Measurements from ENCODE around the gene ZNF532. TPM values are rescaled to one million over a fixed set of nuclear protein-coding genes. Genes with fewer than 3 reads are reported as not detected.

The ZNF532 gene
- polyA plus RNA-seq, 1 experiment, result 75.3 TPM

DNA sequence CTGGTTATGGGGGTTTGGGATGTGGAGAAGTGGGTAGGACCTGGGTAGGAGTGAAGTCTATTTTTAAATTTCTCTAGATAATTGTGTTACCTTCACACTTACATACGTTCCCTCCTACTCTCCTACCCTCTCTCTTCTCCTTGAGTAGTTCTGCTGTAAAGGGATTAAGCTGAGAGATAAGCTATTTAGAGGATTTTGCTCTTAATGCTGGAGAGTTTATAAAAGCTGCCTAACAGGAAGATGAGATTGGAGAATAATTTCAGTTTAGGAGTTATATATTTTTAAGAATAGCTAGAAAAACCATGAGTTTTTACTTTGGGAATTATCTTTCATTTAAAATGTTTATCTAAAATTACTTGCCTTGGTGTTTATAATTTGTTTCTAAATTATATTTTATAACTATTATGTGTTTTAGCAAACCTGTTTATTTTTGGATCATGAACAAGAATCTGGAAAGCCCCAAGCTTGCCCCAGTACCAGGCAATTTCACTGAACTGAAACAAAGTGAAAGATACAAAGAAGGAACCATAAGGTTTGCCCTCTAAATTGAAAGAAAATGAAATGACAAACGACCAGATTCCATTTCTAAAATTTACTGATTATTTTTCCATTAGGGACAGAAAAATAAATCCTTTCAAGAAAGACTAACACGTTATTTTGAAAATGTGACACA lies 101.5 kb downstream of the ZNF532 start:
- ChIA-PET POLR2A (no interaction called here), CTCF (interaction anchor here (0.6 to 1.0 kb wide), 2 partner anchors 27 to 91 kb away, joined by 3 read pairs; no protein-coding TSS in a partner anchor)
- Histone ChIP-seq H3K36me3 (ENCODE audit: control insufficient read depth, insufficient read depth, low read length) (peaks cover 4% of the 10 kb centered on the region; the same call in 1 of the 2 replicates), H3K4me3 (ENCODE audit: low read depth, low read length) (no peak overlapping the region), H3K27me3 (ENCODE audit: control insufficient read depth, insufficient read depth, low read length) (no peaks in the 10 kb centered on the region)
- DNase-seq (ENCODE audit: low read depth), result no peak
- TF ChIP-seq, protein P1, sequence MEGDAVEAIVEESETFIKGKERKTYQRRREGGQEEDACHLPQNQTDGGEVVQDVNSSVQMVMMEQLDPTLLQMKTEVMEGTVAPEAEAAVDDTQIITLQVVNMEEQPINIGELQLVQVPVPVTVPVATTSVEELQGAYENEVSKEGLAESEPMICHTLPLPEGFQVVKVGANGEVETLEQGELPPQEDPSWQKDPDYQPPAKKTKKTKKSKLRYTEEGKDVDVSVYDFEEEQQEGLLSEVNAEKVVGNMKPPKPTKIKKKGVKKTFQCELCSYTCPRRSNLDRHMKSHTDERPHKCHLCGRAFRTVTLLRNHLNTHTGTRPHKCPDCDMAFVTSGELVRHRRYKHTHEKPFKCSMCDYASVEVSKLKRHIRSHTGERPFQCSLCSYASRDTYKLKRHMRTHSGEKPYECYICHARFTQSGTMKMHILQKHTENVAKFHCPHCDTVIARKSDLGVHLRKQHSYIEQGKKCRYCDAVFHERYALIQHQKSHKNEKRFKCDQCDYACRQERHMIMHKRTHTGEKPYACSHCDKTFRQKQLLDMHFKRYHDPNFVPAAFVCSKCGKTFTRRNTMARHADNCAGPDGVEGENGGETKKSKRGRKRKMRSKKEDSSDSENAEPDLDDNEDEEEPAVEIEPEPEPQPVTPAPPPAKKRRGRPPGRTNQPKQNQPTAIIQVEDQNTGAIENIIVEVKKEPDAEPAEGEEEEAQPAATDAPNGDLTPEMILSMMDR (IDR thresholded peaks at IDR 0.05; ENCODE audit: insufficient read depth, low read depth, low read length), result no peak

GRCh38 chr18:58966704-58967103 lies 102.0 kb downstream of the ZNF532 start:
- TF ChIP-seq, protein P1 (IDR thresholded peaks at IDR 0.05; ENCODE audit: insufficient read depth, low read depth, low read length), result no peak
- ChIA-PET CTCF (interaction anchor here (1.0 to 1.2 kb wide), 2 partner anchors 27 to 198 kb away, joined by 3 read pairs; no protein-coding TSS in a partner anchor), POLR2A (no interaction called here)
- peaks cover 4% of the 10 kb centered on the region; the same call in 1 of the 2 replicates for H3K36me3 ChIP-seq (ENCODE audit: control insufficient read depth, insufficient read depth, low read length)
- DNase-seq (ENCODE audit: low read depth), result no peak
- H3K4me3 ChIP-seq (ENCODE audit: low read depth, low read length), result no peak overlapping the region
- no peaks in the 10 kb centered on the region for H3K27me3 ChIP-seq (ENCODE audit: control insufficient read depth, insufficient read depth, low read length)

DNA sequence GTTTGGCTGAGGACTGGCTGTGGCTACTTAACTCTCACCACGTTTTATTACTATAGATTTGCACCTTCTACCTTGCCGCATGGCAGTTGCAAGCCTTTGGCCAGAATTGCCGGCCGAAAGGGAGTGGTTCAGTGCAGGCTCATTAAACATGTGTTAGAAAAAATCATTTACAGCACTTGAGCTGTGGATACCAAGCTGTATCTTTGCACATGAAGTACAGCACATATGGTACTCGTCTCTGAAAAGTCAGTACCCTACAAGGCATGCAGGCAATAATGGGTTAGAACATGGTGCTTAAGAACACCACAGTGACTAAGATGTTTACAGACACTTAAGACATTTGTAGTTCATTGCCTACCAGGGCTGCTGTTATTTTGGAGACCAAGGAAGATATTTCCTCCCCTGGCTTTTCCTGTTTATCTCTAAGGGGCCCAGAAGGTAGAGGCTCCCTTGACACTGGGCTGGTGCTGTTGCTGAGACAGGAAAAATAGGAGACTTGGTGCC lies 103.1 kb downstream of the ZNF532 start:
- POLR2A ChIA-PET, result no interaction called here
- Histone ChIP-seq H3K27me3 (ENCODE audit: control insufficient read depth, insufficient read depth, low read length) (no peaks in the 10 kb centered on the region), H3K36me3 (ENCODE audit: control insufficient read depth, insufficient read depth, low read length) (peaks cover 4% of the 10 kb centered on the region; the same call in 1 of the 2 replicates), H3K4me3 (ENCODE audit: low read depth, low read length) (no peak overlapping the region)
- CTCF ChIA-PET, result interaction anchor here (1.2 to 1.5 kb wide), 2 partner anchors 9 to 199 kb away, joined by 3 read pairs; no protein-coding TSS in a partner anchor
- DNase-seq (ENCODE audit: low read depth), result no peak
- TF ChIP-seq, protein P1 (IDR thresholded peaks at IDR 0.05; ENCODE audit: insufficient read depth, low read depth, low read length), result no peak

DNA sequence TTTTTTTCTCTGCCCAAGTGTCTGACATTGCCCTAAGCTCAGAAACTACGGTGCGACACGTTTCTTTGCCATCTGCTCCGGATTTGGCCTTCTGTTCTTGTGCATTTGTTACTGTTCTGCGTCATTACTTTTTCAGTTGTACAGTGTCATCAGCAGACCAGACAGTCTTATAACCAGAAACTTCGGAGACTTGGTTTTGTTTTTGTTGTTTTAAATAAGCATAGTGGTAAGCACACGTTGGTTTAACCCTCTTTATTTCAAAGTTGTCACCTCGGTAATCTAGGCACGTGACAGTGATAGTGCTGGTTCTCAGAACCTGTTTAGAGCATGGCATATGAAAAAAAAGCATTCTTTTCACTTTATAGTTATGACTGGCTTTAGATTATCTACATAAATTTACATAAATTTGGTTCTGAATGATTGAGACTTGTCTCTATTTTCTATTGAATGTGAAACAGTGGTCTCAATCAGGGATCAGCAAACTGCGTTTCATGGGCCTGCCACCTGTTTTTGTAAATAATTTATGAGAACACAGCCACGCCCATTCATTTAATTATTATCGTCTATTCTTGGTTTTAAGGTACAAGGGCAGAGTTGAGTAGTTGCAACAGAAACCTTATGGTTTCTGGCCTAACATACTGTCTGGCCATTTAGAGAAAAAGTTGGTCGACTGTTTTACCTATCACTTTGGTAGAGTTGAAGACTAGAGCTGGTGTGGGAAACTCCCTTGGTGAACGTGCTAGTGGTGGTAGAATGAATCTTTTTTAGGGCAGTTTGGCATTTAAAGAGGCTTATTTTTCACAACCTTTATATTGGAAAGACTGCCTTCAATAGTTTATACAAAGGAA lies 106.5 kb downstream of the ZNF532 start:
- Histone ChIP-seq H3K36me3 (ENCODE audit: control insufficient read depth, insufficient read depth, low read length) (peaks cover 4% of the 10 kb centered on the region; the same call in 1 of the 2 replicates), H3K27me3 (ENCODE audit: control insufficient read depth, insufficient read depth, low read length) (no peaks in the 10 kb centered on the region), H3K4me3 (ENCODE audit: low read depth, low read length) (no peak overlapping the region)
- ChIA-PET POLR2A (no interaction called here), CTCF (no interaction called here)
- DNase-seq (ENCODE audit: low read depth), result no peak
- TF ChIP-seq, protein P1 (IDR thresholded peaks at IDR 0.05; ENCODE audit: insufficient read depth, low read depth, low read length), result no peak

DNA sequence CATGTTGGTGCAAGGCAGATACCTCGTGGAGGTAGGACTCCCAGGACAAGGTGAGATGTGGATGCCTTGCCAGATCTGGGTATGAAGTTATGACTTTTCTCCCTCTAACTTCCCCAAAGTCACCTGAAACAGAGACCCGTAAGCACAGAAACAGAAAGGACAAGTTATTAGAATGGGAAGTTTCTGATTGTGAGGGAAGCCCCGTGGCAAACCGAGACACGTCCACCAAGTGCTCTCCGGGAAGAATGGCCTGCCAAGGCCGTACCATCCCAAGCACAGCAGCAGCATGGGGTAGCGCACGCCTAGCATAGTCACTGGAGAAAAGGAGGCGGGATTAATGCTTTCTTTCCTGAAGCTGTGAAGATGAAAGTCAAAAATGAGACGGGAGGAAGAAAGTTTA lies 110.6 kb downstream of the ZNF532 start:
- Histone ChIP-seq H3K4me3 (ENCODE audit: low read depth, low read length) (no peak overlapping the region), H3K36me3 (ENCODE audit: control insufficient read depth, insufficient read depth, low read length) (peaks cover 8% of the 10 kb centered on the region; the same call in 1 of the 2 replicates), H3K27me3 (ENCODE audit: control insufficient read depth, insufficient read depth, low read length) (no peaks in the 10 kb centered on the region)
- POLR2A ChIA-PET, result no interaction called here
- DNase-seq (ENCODE audit: low read depth), result no peak
- CTCF ChIA-PET, result no interaction called here
- TF ChIP-seq, protein P1 (IDR thresholded peaks at IDR 0.05; ENCODE audit: insufficient read depth, low read depth, low read length), result no peak
